Epithelial cell of proximal tubule (primary cell): Measurements from ENCODE around the gene TMEM151B. TPM values are rescaled to one million over a fixed set of nuclear protein-coding genes. Genes with fewer than 3 reads are reported as not detected.

Experiments
- DNase-seq: peaks from one replicate; pipeline ENCODE4 v3.0.0-alpha.2; 2011; ENCODE audit warnings: low read depth
- H3K4me3 ChIP-seq: 2 replicates; pipeline ENCODE4 v1.5.1; 2011; ENCODE audit warnings: low read depth, mild to moderate bottlenecking, low read length
- total RNA-seq: library from RNA; depleted of rRNA; stranded (reverse); fragments of >200 nt; gene quantifications from 2 replicates; pipeline ENCODE4 v1.2.3, GENCODE V29; 2015
- TF ChIP-seq, protein P1 (sequence below): conservative IDR thresholded peaks from 2 replicates; pipeline ENCODE4 v1.5.1; 2012; ENCODE audit warnings: low read depth, mild to moderate bottlenecking, low read length

Gene TMEM151B
- total RNA-seq, 1 donor from 2014 or later = not detected

DNA sequence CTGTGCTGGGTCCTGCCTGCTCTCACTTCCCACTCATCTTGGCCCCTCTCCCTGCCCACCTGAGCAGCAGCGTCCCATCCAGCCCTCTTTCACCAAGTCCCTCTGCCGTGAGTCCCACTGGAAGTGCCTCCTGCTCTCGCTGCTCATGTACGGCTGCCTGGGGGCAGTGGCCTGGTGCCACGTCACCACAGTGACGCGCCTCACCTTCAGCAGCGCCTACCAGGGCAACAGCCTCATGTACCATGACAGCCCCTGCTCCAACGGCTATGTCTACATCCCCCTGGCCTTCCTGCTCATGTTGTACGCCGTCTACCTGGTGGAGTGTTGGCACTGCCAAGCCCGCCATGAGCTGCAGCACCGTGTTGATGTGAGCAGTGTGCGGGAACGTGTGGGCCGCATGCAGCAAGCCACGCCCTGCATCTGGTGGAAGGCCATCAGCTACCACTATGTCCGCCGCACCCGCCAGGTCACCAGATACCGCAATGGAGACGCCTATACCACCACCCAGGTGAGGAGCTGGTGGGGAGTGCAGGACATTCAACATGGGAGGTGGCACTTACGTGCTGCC lies 2.8 kb downstream of the TMEM151B start:
- no peak for DNase-seq
- H3K4me3 ChIP-seq = no peak overlapping the region
- TF ChIP-seq, protein P1, sequence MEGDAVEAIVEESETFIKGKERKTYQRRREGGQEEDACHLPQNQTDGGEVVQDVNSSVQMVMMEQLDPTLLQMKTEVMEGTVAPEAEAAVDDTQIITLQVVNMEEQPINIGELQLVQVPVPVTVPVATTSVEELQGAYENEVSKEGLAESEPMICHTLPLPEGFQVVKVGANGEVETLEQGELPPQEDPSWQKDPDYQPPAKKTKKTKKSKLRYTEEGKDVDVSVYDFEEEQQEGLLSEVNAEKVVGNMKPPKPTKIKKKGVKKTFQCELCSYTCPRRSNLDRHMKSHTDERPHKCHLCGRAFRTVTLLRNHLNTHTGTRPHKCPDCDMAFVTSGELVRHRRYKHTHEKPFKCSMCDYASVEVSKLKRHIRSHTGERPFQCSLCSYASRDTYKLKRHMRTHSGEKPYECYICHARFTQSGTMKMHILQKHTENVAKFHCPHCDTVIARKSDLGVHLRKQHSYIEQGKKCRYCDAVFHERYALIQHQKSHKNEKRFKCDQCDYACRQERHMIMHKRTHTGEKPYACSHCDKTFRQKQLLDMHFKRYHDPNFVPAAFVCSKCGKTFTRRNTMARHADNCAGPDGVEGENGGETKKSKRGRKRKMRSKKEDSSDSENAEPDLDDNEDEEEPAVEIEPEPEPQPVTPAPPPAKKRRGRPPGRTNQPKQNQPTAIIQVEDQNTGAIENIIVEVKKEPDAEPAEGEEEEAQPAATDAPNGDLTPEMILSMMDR = no peak

DNA sequence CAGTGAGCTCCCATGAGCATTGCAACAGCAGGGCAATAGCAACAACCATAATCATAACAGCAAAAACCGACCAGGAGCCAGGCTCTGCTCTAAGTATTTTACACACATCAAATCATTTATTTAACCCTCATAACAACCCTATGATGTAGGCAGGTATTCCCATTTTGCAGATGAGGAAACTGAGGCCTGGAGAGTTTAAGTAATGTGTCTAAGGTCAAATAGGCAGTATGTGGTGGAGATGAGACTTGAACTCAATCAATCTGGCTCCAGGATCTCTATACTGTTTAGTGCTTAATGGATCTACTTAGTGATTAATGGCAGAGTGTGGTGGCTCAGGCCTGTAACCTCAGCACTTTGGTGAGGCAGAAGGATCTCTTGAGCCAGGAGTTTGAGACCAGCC lies 3.4 kb downstream of the TMEM151B start:
- TF ChIP-seq, protein P1 = no peak
- no peak for DNase-seq

DNA sequence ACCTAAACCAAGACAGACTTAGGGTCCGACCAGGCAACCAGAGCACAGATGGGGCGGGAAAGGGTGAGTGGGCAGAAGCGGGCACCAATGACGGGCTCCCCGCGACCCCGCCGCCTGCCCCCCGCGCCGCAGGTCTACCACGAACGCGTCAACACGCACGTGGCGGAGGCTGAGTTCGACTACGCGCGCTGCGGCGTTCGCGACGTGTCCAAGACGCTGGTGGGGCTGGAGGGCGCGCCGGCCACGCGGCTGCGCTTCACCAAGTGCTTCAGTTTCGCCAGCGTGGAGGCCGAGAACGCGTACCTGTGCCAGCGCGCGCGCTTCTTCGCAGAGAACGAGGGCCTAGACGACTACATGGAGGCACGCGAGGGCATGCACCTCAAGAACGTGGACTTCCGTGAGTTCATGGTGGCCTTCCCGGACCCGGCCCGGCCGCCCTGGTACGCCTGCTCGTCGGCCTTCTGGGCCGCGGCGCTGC lies 5.1 kb downstream of the TMEM151B start:
- TF ChIP-seq, protein P1 = no peak
- DNase-seq = no peak
- no peak overlapping the region for H3K4me3 ChIP-seq

More for the DNA sequence above, 3.4 kb downstream of the TMEM151B start:
- H3K4me3 ChIP-seq = no peak overlapping the region

DNA sequence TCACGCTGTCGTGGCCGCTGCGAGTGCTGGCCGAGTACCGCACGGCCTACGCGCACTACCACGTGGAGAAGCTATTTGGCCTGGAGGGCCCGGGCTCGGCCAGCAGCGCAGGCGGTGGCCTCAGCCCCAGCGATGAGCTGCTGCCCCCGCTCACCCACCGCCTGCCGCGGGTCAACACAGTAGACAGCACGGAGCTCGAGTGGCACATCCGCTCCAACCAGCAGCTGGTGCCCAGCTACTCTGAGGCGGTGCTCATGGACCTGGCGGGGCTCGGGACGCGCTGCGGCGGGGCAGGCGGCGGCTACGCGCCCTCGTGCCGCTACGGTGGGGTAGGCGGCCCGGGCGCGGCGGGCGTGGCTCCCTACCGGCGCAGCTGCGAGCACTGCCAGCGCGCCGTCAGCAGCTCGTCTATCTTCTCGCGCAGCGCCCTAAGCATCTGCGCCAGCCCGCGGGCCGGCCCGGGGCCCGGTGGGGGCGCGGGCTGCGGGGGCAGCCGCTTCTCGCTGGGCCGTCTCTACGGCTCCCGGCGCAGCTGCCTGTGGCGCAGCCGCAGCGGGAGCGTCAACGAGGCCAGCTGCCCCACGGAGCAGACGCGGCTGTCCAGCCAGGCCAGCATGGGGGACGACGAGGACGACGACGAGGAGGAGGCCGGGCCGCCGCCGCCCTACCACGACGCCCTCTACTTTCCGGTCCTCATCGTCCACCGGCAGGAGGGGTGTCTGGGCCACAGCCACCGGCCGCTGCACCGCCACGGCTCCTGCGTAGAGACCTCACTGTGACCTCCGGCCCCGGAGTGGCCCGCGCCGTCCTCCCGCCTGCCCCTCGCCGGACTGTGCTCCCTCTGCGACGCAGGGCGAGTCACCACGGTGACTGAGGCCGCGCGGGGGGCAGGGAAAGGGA lies 5.7 kb downstream of the TMEM151B start:
- H3K4me3 ChIP-seq = no peak overlapping the region
- TF ChIP-seq, protein P1 = no peak
- DNase-seq = no peak

DNA sequence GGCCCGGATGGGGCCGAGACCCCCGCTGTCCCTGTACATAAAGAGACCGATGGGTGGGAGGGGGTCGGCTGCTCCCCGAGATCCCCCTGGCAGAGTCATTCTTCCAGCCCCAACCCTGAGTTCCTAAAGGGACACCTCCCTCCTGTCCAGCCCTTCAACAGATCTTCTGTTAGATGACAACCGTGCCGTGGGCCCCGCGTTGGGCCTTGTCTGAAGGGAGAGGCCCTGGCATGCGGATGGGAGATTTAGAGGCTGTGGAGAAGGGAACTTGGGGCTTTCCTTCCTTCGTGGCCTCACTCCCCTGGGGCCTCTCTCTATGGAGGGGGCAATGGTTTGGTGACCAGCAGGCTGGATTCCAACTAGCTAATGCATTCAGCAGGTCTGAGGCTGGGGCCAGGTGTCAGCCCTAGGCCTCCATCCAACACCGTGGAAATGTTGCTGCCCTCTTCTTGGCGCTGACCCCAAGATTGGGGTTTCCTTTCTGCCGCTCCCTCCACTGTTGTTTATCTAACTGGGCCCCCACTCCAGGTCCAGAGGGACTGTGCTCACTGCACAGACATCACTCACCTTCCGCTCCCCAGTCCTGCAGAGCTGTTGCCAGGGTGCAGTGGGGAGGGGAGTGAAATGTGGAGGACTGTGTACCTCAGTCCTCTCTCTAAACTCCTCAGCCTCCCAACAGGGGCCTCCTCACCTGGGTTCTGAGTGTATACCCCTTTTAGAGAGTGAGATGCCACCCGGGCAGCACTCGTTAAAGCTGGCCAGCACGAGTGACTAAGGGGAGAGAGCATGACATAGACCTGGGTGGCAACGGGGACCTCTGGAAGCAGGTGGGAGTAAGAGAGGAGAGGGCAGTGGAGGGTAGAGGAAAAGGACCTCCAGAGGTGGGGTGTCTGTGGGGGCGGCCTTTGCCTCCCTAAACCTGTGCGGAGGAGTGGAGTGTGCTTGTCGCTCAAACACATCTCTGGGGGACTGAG lies 6.7 kb downstream of the TMEM151B start:
- TF ChIP-seq, protein P1 = no peak
- DNase-seq = no peak
- H3K4me3 ChIP-seq = no peak overlapping the region

DNA sequence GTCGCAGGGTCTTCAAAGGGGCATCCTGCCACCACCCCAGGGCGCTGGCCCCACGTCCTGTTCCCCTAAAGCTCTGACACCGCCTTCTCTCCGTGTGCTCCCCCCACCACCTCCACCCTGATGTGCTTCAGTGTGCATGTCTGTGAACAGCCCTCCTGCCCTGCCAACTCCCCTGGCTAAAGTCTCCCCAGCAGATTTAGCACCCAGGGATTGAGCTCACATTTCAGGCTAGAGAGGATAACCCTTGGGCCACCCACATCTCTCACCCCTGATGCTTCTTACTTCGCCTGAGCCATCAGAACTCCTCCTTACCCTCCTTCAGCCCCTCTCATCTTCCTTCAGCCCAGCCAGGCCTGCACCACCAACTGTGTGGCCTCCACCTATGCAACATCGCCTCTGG lies 7.5 kb downstream of the TMEM151B start:
- no peak overlapping the region for H3K4me3 ChIP-seq
- TF ChIP-seq, protein P1 = no peak
- no peak for DNase-seq
